ENCODE results near the gene TAF6.

Gene TAF6

DNA sequence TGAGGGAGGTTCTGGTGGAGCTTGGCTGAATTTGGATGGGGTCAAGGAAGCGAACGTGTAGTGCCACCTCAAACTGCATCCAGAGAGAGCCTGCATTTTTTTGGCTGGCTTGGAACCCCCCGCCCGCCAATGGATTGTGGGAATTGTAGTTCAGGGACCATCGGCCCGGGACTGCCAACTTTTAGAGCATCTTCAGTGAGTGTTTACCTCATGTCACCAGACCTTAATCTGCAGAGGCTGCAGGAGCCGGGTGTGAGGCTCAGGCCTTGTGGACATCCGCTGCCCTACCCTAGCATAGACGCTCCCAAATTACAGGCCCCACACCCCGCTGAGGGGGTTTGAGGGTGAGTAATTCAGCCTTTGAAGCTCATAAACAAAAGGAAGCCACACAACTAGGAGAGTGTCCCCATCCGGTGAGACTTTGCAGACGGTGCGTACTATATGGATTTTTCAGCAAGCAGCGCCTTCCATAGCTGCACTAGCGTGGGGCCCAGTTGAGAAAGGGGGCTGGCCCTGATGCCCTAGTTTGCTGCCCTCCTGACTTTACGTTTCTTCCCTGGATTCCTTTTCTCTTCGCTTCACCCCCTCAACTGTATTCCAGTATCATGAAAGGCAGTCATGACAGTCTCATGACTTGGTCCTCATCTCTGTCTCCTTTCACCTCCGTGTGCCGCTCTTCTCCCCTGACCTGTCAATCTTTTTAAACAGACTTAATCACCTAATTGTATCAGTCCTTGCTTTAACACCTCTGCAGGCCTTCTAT lies 993 bp upstream of the TAF6 start:
- no peak for DNase-seq

DNA sequence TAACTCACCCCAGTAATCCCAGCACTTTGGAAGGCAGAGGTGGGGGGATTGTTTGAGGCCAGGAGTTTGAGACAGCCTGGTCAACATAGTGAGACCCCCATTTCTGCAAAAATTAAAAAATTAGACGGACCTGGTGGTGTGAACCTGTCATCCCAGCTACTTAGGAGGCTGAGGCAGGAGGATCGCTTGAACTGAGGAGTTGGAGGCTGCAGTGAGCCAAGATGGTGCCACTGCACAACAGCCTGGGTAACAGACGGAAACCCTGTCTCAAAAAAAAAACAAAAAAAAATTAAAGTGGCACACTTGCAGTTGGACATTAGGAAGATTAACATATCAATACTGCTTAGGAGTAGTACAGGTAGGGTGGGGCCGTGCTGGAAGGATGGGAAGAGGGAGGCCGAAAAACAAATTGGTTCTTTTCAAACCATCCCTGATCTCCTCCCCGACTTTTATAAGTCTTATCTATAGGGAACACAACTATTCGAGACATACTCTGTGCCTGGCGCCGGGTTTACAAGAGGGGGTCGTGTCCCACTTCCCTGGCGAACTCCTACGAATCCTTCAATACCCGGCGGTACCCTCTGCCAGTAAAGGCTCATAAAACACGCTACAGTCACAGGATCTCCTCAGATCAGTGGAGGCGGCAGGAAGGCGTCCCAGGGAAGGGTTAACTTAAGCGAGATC lies 628 bp downstream of the TAF6 start:
- DNase-seq = no peak

DNA sequence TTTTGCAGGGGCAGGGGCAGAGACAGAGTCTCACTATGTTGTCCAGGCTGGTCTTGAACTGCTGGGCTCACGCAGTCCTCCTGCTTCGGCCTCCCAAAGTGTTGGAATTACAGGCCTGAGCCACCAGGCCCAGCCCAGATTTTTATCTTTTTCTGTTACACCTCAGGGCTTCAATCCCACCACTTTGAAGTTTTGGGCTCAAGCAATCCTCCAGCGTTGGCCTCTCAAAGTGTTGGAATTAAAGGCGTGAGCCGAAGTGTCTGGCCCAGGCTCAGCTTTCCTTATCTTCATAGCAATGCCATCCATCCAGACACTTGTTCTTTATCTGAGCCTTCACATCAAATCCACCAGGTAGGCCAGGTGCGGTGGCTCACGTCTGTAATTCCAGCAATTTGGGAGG lies 4.1 kb downstream of the TAF6 start:
- DNase-seq = no peak

DNA sequence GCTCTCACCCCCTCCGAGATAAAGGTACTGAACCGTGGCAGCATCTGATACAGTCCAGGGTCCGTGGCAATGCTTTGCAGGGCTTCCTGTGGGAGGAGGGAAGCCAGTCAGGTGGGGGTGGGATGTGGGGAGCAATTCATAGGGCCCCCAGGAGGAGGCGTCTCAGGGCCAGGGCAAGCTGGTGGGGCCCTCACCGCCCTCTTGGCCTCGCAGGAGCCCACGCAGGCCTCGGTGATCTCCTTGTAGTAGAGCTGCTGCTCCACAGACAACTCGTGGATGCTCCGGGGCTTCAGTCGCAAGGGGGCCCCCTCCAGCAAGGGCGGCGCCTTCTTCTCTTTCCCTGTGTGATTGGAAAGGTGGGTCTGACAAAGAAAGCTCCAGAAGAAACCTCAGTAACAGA lies 7.2 kb downstream of the TAF6 start:
- no peak for DNase-seq

DNA sequence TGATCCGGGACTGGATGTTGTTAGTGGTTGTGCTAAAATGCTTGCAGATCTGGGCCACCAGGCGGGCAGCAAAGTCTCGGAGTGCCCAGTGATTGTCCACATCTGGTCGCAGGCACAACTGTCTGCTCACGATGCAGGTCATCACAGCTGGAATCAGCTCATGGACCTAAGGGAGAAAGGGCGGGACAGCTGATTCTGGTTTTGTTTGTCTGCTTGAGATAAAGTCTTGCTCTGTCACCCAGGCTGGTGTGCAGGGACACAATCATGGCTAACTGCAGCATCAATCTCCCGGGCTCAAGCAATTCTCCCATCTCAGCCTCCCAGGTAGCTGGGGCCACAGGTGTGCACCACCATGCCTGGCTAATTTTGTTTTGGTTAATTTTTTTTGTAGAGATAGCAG lies 8.0 kb downstream of the TAF6 start:
- no peak for DNase-seq

DNA sequence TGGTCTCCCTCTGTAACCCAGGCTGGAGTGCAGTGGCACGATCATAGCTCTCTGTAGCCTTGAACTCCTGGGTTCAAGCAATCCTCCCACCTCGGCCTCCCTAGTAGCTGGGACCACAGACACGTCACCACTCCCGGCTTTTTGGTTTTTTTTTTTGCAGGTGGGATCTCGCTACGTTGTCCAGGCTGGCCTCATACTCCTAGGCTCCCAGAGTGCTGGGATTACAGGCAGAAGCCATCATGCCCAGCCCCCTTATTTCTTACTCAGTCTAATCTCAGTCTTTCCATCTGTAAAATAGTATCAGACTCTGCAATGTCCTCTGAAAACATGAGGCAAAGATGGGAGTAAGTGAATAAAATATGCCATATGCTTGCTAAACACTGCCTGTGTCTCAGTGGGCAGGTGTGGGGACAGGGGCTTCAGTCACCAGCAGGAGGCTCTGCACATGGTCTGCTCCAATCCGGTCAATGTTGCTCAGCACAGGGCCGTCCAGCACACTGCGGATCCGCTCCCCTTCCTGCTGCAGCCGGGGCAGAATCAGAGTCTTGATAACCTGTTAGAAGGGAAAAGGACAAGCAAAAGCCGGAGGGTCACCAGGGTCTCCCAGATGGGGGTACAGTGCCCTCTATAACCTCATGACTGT lies 9.5 kb downstream of the TAF6 start:
- DNase-seq = no peak

DNA sequence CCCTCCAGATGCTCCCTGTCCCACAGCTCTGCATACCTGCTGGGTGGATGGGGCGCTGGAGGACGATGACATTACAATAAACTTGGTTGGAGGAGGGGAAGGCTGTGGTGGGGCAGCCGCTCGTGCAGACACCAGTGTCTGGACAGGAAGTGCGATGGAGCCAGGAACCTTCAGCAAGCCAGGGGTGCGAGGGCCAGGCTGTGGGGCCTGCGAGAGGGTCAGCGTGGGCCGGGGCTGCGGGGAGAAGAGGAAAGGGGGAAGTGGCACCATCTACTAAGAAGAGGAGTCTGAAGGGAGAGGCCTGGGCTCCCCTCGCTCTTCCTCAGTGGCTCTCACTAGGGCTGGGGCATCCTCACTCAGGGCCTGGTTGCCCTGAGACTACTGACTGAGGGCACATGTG lies 11.3 kb downstream of the TAF6 start:
- DNase-seq = no peak

DNA sequence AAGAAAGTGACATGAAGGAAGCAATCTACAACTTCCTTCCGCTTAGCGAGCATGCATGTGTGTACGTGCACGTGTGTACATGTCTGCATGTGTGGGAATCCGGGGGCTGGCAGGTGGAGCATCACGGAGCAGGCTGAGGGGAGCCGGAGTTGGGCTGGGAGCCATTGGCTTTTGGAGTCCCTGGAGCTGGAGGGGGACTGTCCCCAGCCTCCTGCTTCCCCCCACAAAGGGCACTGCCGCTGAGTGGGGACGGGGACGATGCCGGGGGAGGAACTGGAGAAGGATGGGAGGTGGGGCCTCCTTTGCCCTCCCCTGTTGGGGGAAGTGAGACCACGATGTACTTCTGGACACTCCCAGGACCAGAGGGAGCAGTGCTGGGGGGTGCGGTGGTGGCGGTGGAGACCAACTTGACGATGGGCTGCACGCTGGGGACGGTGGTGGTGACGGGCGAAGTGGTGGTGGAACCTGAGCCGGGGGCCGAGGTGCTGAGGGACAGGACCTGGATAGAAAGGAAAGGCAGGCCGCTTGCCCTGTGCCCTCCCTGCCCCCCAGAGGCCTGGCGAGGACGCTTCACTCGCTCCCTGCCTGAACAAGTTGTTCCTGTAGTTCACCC lies 11.9 kb downstream of the TAF6 start:
- DNase-seq = no peak

DNA sequence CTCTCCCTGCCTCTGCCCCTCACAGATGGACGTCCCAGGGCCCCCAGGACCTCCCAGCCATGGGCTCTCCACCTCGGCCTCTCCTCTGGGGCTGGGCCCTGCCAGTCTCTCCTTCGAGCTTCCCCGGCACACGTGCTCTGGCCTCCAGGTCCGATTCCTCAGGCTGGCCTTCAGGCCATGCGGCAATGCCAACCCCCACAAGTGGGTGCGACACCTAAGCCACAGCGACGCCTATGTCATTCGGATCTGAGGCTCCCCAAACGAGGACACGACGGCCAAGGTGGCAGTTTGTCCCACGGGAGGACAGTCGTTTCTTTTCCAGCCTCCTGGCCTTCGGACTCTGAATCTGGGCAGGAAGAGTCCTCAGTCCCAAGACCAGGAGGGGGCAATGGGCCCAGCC lies 12.5 kb downstream of the TAF6 start:
- DNase-seq = no peak

DNA sequence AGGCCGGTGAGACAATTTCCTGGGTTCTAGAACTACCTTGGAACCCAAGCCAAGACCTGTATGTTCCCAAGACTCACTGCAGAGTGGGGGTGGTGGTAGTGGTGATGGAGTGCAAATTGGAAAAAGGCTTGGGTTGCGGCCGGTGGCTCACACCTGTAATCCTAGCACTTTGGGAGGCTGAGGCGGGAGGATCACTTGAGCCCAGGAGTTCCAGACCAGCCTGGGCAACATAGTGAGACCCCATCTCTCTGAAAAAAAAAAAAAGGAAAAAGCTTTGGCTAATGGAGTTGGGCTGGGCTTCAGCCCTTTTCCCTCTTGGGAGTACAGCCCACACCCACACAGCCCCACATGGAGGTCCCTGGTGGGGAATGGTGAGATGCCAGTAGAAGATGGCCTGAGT lies 13.6 kb downstream of the TAF6 start:
- DNase-seq = no peak

DNA sequence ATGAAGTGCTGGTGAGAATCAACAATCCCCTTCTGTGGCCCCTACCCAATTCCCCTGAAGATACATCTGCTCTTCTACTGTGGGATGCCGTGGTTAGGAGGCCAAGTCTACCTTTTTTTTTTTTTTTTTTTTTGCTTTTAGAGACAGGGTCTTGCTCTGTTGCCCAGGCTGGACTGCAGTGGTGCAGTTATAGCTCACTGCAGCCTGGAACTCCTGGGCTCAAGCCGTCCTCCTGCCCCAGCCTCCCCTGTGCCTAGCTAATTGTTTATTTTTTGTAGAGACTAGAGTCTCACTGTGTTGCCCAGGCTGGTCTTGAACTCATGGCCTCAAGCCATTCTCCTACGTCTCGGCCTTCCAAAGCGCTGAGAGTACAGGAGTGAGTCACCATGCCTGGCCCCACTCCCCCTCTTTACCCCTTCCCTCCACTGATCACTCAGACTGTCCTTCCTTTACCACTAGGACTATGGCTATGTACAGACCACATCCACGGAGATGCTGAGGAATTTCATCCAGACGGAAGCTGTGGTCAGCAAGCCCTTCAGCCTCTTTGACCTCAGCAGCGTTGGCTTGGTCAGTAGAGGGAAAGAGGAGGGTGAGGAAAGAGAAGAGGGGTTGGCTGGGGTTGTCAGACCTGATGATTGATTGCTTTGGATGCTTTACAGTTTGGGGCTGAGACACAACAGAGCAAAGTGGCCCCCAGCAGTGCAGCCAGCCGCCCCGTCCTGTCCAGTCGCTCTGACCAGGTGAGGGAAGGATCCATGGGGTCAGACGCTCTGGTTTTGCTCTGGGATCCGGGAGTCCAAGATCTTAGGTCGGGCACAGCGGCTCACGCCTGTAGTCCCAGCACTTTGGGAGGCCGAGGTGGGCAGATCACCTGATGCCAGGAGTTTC lies 16.0 kb downstream of the TAF6 start:
- no peak for DNase-seq

DNA sequence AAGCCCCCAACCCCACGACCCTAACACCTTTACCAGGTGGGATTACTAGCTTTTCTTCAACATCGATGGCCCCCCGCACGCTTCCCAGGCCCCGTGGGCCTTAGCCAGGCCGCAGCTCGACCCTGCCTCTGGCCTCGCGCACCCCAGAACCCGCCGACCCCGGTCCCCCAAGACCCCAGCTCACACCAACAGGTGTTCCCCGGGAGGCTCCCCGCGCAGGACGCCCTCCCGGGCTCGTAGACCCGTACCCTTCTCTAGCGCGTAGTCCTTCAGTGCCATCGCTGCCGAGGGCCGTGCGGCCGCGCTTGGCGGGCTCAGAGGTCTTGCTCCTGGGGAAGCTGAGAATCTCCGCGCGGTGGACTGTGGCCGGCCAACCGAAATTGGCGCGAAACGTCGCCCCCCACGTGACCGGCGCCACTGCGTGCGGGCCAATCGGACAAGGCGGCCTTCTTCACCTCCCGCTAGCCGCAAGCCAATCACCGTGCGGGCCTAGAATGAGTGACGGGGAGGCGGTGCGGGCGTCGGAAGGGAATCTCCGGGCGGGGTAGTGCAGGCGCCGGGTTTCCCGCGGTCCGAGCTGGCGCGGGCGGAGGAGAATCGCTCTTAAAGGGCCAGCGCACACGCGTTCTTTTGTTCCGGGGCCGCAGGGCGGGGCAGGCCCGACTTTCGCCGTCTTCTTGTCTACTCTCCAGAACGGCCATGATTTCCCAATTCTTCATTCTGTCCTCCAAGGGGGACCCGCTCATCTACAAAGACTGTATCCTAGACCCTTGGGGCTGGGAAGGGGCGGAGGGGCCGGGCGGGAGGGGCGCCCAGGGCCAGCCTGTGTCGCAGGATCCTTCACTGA lies 17.9 kb downstream of the TAF6 start, which contains the start of the genes AP4M1 and MCM7:
Gene AP4M1 (plus strand): TSS at position 628 of the 847 bp plus-strand sequence. CDS start 72 bp downstream, at position 700.
Gene MCM7 (minus strand): TSS at position 382 of the 847 bp plus-strand sequence. CDS start 103 bp downstream, at position 279.
- peak; percentile 95 for DNase-seq

DNA sequence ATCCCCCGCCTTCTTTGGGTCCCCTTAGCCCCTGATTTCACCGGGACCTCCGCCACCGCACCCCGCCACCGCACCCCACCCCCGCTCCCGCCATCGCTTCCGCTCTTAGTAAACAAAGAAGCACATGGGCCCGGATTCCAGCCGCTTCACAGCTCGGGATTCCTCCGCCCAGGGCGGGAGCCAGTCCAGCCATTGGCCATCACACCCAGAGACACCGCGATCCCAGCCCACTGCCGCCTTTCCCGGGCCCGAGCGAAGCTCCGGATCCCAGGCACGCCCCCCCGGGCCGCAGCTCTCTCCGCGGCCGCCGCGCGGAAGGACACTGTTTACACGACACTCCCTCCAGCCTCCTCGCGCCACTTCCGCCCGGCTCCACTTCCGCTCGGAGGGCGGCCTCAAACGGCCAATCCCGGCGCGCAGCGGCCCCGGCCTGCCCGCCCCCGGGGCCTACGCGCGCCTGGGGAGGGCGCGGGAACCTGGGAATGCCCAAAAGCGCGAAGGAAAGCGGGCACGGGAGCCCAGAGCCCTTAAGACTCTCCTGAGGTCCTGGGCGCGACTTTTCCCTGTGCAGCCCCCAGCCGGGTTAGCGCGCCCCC lies 18.6 kb downstream of the TAF6 start:
- peak; percentile 60 for DNase-seq

DNA sequence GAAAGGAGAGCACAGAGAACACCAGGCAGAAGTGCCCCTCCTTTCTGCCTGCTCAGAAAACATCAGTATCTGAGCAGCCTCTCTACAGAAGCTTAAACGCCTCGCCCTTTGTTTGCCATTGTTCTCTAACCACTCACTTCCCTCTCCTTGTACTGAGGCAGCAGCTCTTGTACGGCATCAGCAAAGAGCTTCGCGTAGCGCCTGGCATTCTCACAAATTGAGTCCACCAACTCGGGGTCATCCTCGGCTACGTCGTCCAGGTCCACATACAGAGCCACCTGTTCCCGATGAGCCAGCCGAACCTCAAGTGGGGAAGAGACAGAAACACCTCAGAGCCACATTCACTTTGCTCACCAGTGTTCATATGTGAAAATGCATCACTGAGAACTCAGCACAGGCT lies 19.7 kb downstream of the TAF6 start:
- DNase-seq = no peak

DNA sequence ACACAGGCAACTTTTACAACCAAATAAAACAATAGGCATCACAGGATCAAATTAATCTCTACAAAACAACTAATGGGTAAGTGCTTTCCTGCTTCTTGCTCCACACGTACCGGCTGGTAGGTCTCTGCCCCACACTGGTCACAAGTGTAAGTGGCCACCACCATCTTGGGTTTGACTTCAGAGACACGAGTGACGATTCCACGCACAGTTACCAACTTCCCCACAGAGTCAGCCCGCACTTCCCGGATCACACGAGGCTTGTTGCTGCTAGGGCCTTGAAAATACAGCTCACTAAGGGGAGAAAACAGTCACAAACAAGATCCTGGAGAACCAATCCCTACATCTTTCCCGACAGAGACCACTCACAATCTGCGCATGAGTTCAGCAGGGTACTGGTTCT lies 20.2 kb downstream of the TAF6 start:
- no peak for DNase-seq

DNA sequence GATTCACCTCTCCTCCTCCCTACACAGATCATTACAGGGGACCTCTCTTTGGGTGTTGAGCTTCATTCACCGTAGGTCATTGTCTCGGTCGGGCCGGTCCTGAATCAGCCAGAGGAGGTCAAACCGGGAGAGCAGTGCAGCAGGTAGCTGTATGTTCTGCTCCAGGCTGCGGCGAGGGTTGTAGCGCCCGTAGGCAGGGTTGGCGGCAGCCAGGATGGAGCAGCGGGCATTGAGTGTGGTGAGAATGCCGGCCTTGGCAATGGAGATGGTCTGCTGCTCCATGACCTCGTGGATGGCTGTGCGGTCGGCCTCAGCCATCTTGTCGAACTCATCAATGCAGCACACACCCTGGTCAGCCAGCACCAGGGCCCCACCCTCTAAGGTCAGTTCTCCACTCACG lies 23.5 kb downstream of the TAF6 start:
- DNase-seq = no peak

DNA sequence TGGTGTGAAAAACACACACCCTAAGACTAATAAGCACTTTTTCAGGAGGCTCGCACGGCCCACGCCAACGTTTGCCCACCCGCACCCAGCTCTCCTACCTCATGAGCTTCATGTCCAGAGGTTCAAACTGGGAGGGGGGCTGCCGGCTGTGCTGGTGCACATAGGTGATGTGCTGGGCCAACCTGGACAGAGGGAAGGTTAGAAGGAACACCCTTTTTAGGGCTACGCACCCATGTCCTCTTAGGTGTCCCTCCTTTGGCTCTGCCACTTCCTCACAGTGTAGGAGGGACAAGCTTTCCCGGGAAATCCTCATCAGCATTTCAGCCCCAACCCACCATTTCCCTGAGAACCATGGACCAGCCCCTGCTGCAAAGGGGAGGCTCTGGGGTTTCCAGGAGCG lies 23.9 kb downstream of the TAF6 start:
- DNase-seq = no peak

DNA sequence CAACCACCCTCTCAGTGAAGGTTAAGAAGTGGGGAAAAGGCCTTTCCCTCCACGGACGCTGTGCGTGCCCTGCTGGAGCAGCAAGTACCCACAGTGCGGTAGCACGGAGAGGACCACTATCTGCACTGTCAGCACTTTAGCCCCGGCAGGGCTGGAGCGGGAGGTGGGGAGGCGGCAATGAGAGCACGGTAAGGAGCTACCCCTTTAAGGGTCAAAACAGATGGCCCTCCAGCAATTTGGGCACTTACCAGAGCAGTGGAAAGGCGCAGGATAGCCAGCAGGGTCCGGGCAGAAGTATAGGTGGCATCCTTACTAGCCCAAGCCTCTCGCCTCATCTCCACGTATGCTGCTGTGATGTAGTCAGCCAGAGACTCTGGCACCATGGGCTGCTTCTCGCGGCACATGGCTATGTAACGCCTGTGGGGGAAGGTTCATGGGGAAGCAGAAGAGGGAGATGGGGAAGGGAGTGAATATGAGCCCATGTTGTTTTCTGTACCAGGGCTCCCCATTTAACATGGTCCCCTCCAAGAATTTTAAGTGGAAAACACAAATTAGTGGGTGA lies 25.2 kb downstream of the TAF6 start:
- DNase-seq = no peak

DNA sequence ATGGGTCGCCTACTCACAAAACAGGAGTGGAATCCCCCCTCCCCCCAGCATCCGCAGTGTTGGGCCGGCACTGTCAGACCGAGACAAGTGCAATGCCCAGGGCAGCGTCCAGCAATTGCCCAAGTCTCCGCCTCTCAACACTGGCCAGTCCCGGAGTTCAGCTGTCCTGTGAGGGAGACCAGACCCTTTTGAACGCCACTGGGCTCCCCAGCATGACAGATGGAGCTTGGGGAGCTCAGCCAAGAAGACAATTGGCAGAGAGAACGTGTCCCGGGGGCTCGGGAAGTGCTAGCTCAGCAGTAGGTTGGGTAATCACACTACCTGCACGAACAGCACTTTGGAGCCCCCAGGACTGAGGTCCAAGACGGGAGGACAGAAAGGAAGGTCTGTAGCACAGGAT lies 25.7 kb downstream of the TAF6 start:
- no peak for DNase-seq

DNA sequence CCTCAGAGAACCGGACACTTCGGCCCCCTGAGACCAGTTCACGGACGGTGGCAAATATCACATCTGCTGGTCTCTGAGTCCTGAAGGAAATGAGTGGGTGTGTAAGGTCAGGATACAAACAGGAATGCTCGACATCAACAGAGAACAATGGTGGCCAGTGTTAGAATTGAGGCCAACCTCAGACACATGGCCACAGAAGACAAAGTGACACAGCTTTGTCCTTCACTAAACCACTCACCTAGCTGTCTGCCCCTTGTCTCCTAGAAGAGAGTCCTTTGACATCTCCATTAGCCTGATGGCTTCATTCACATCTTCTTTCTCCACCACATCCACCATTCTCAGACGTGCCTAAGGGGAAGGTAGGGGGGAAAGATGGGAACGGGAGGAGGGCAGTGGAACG lies 26.1 kb downstream of the TAF6 start:
- DNase-seq = no peak

Data from NCI-H187 treated with DMSO at 0.1 percent for 48 hours (cell line).